Mesodermal cell (in vitro differentiated cells): Measurements from ENCODE around the gene PHACTR3.

Experiments used
- H3K27ac ChIP-seq: 2 replicates; pipeline ENCODE4 v1.7.0; 2013; ENCODE audit warnings: mild to moderate bottlenecking, low read depth, low read length, moderate library complexity; ENCODE audit not compliant: severe bottlenecking
- H3K36me3 ChIP-seq: 2 replicates; pipeline ENCODE4 v1.7.1; 2013; ENCODE audit warnings: mild to moderate bottlenecking, low read length, moderate library complexity; ENCODE audit not compliant: control insufficient read depth, insufficient read depth
- H3K4me1 ChIP-seq: one replicate; pipeline ENCODE4 v1.7.1; 2013; ENCODE audit warnings: mild to moderate bottlenecking, low read length; ENCODE audit not compliant: insufficient read depth, control insufficient read depth, poor library complexity, severe bottlenecking
- H3K4me3 ChIP-seq: 2 replicates; pipeline ENCODE4 v1.7.0; 2013; ENCODE audit warnings: low read length, control low read depth, mild to moderate bottlenecking; ENCODE audit not compliant: insufficient read depth, poor library complexity, severe bottlenecking; ENCODE audit errors: extremely low read depth
- H3K9me3 ChIP-seq: 2 replicates; pipeline ENCODE4 v1.7.1; 2013; ENCODE audit warnings: mild to moderate bottlenecking, low read length, moderate library complexity; ENCODE audit not compliant: control insufficient read depth
- WGBS, 2 experiments: methylation state at CpG; one replicate each; pipeline ENCODE4 v1.1.5; 2013; ENCODE audit warnings: missing lambda C conversion rate in 2 of 2; ENCODE audit not compliant: insufficient coverage in 2 of 2; 5-methylcytosine and 5-hydroxymethylcytosine counted together

Gene PHACTR3

DNA sequence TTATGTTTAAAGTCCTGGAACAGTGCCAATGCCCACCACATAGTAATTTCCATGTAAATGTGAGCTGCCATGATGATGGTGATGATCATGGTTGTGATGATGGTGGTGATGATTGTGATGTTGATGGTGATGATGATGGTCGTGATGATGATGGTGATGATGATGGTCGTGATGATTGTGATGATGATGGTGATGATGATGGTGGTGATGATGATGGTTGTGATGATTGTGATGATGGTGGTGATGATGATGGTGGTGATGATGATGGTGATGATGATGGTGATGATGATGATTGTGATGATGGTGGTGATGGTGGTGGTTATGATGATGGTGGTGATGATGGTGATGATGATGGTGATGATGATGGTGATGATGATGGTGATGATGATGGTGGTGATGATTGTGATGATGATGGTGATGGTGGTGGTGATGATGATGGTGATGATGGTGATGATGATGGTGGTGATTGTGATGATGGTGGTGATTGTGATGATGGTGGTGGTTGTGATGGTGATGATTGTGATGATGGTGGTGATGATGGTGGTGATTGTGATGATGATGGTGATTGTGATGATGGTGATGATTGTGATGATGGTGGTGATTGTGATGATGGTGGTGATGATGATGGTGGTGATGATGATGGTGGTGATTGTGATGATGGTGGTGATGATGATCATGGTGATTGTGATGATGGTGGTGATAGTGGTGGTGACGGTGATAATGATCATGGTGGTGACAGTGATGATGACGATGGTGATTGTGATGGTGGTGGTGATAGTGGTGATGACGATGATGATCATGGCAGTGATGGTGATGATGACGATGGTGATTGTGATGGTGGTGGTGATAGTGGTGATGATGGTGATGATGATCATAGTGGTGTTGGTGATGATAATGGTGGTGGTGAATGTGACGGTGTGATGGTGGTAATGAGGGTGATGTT lies 82.3 kb downstream of the PHACTR3 start:
- no peak overlapping the region for H3K27ac ChIP-seq
- WGBS, 2 experiments: 79 to 81% methylated on average over 7 of the region's 7 CpGs
- H3K36me3 ChIP-seq: no peaks in the 10 kb centered on the region
- H3K9me3 ChIP-seq: peaks cover 31% of the 10 kb centered on the region
- no peaks in the 10 kb centered on the region for H3K4me1 ChIP-seq
- no peak overlapping the region for H3K4me3 ChIP-seq

DNA sequence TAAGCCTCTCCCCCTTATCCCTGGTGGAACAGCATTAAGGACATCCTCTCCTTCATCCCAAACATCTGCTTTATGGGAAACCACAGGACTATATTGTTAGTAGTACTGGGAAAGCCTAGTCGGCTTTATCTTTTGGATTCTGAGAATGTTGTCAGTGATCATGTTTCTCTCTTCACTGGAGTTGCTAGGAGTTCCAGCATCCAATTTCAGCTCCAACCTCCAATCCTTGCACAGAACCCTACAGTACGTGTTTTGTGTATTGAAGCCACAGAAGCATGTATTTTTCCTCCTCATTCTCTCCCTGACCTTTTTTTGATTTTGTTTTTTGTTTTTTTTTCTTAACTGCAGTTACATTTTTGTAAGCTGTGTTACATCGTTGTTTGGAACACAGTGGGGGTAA lies 84.0 kb downstream of the PHACTR3 start:
- H3K27ac ChIP-seq: no peak overlapping the region
- WGBS, 2 experiments: 71% methylated on average over 1 of the region's 3 CpGs; no CpG with 5 or more reads in 1 of the 2 experiments
- no peak overlapping the region for H3K4me3 ChIP-seq
- H3K4me1 ChIP-seq: no peaks in the 10 kb centered on the region
- no peaks in the 10 kb centered on the region for H3K36me3 ChIP-seq
- peaks cover 34% of the 10 kb centered on the region for H3K9me3 ChIP-seq

DNA sequence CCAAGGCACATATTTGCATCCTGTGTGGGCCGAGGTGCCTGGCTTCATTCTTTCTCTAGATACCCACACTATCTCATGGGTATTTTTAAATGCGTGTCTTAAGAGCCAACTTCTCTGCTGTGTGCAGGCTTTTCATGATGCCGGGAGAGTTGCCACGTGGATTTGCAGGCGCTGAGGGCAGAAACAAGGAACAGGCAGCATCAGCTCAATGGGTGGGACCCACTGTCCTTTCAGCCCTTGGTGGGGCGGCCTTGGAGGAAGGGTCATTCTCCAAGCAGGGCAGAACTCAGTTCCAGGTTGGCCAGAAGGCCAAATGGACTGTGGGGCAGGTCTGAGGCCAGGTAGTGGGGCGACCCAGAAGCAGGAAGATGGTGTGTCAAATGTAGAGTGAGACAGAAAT lies 84.7 kb downstream of the PHACTR3 start:
- no peak overlapping the region for H3K4me3 ChIP-seq
- no peaks in the 10 kb centered on the region for H3K36me3 ChIP-seq
- 56 to 57% methylated on average over 7 of the region's 7 CpGs for WGBS, 2 experiments
- H3K9me3 ChIP-seq: peaks cover 34% of the 10 kb centered on the region
- no peak overlapping the region for H3K27ac ChIP-seq
- H3K4me1 ChIP-seq: no peaks in the 10 kb centered on the region

DNA sequence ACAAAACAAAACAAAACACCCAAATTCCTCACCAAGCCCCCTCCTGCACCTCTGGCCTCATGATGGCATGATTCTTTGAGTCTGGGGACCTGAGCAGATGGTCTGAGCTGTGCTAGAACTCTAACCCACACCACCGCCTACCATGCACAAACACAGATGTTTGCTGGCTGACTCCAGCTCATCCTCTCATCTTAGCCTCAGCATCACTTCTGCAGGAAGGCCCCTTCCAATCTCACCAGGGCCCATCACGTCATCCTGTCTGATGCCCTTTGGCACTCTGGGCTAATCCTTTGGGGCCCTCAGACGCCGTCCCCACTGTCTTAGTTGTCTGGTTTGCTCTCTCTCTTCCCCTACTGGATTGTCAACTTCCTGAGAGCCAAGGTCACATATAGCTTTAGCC lies 85.8 kb downstream of the PHACTR3 start:
- Histone ChIP-seq H3K4me3 (no peak overlapping the region), H3K9me3 (peaks cover 32% of the 10 kb centered on the region)
- WGBS, 2 experiments: 68 to 82% methylated on average over 2 to 3 of the region's 4 CpGs

DNA sequence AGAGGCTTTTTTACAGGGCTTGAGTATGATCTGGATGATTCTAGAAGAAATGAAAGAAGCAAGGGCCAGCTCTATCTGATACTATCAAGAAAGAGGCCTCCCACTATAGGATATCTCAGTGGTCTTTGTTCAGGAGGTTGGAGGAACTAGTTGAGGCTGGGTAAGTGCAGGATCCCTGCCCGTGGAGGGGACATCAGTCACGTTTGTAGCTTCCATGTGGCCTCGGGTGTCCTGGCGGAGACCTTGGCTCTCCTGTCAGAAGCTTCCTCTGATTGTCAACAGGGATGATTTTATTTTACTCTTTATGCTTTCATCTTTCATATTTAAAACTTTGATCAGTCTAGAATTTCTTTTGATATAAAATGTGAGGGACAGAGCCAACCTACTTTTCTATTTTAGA lies 86.6 kb downstream of the PHACTR3 start:
- Histone ChIP-seq H3K36me3 (no peaks in the 10 kb centered on the region), H3K9me3 (peaks cover 24% of the 10 kb centered on the region), H3K27ac (no peak overlapping the region), H3K4me3 (no peak overlapping the region), H3K4me1 (no peaks in the 10 kb centered on the region)
- 53 to 61% methylated on average over 4 of the region's 4 CpGs for WGBS, 2 experiments

More for the DNA sequence above, 85.8 kb downstream of the PHACTR3 start:
- no peaks in the 10 kb centered on the region for H3K36me3 ChIP-seq
- H3K4me1 ChIP-seq: no peaks in the 10 kb centered on the region
- H3K27ac ChIP-seq: no peak overlapping the region

GRCh38 chr20:59692139-59692538 lies 87.8 kb downstream of the PHACTR3 start:
- Histone ChIP-seq H3K4me3 (no peak overlapping the region), H3K27ac (no peak overlapping the region), H3K4me1 (no peaks in the 10 kb centered on the region), H3K9me3 (peaks cover 19% of the 10 kb centered on the region), H3K36me3 (no peaks in the 10 kb centered on the region)
- 40% methylated on average over 1 of the region's 3 CpGs; no CpG with 5 or more reads in 1 of the 2 experiments for WGBS, 2 experiments

DNA sequence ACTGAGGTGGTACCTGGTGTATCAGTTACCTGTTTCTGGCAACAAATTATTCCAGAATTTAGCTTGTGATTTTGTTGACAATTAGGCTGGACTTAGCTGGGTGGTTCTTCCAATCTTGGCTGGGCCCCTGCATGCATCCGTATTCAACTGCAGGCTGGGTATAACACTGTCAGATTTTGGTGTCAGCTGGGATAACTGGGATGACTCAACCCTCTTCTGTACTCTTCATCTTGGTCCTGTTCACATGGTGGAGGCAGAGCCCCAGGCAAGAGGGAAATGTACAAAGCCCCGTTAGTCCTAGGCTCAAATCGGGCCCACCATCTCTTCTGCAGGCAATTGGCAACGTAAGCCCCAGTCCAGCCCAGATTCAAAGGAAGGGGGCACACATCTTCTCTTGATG lies 89.2 kb downstream of the PHACTR3 start:
- Histone ChIP-seq H3K4me3 (no peak overlapping the region), H3K9me3 (peaks cover 15% of the 10 kb centered on the region), H3K4me1 (no peaks in the 10 kb centered on the region), H3K36me3 (no peaks in the 10 kb centered on the region), H3K27ac (no peak overlapping the region)
- 75% methylated on average over 4 of the region's 4 CpGs for WGBS, 2 experiments

DNA sequence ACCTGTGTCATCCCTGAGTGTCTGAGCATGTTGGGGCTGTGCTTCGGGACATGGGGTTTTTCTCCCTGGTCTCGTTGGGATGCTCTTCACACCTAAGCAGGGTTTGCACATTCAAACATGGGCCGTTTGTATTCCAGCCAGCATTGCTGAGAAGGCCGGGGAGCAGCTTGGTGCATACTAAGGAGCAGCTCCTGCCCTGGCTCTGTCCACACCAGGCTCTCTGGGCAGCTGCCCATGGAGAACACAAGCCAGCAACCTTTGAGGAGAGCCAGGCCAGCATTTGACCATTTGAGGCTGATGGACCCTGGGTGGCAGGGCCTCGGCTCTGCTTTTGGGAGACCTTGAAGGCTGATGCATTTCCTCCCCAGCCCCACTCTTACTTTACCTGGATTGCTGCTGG lies 92.1 kb downstream of the PHACTR3 start:
- Histone ChIP-seq H3K9me3 (peaks cover 15% of the 10 kb centered on the region), H3K4me3 (no peak overlapping the region), H3K4me1 (no peaks in the 10 kb centered on the region), H3K27ac (no peak overlapping the region), H3K36me3 (no peaks in the 10 kb centered on the region)
- WGBS, 2 experiments: 52 to 73% methylated on average over 4 to 5 of the region's 5 CpGs

- no peaks in the 10 kb centered on the region for H3K4me1 ChIP-seq
- no peaks in the 10 kb centered on the region for H3K36me3 ChIP-seq
- H3K4me3 ChIP-seq: no peak overlapping the region
- peaks cover 13% of the 10 kb centered on the region for H3K9me3 ChIP-seq
- WGBS, 2 experiments: 80 to 87% methylated on average over 2 to 3 of the region's 4 CpGs
- H3K27ac ChIP-seq: no peak overlapping the region
These were observed 92.7 kb downstream of the PHACTR3 start for GRCh38 chr20:59697068-59697467.

DNA sequence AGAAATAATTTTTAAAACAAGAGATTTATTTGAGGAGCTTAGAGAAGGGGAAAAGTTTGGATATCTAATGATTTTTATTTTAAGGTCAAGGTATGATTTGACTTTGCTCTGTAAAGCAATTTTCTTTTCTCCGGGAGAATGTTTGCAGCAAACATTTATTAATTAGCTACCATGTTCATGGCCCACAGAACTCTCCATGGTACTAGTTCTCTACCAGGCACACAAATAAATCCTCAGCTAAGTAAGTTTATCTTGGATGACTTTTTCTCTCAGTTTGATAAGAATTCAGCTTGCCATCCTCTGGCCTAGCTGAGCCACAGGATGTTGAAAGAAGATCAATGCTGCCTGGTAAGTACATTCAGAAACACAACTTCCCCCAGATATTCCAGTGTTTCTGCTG lies 94.3 kb downstream of the PHACTR3 start:
- WGBS, 2 experiments: 60% methylated on average over 1 of the region's 1 CpG; no CpG with 5 or more reads in 1 of the 2 experiments
- H3K27ac ChIP-seq: no peak overlapping the region

GRCh38 chr20:59701236-59701635 lies 96.9 kb downstream of the PHACTR3 start:
- Histone ChIP-seq H3K4me3 (no peak overlapping the region), H3K9me3 (peaks cover 4% of the 10 kb centered on the region), H3K36me3 (no peaks in the 10 kb centered on the region), H3K27ac (no peak overlapping the region), H3K4me1 (no peaks in the 10 kb centered on the region)
- 58% methylated on average over 2 of the region's 2 CpGs; no CpG with 5 or more reads in 1 of the 2 experiments for WGBS, 2 experiments

More for the DNA sequence above, 94.3 kb downstream of the PHACTR3 start:
- H3K4me3 ChIP-seq: no peak overlapping the region
- H3K36me3 ChIP-seq: no peaks in the 10 kb centered on the region
- peaks cover 9% of the 10 kb centered on the region for H3K9me3 ChIP-seq
- H3K4me1 ChIP-seq: no peaks in the 10 kb centered on the region
